Activated CD4-positive, CD25-positive, alpha-beta regulatory T cell (primary cell): Measurements from ENCODE around the gene ARPC5.

Experiments used
- DNase-seq, 4 experiments: peaks; one replicate each; lab custom pipeline; 2025; lab: John Stamatoyannopoulos, UW

ARPC5 gene

DNA sequence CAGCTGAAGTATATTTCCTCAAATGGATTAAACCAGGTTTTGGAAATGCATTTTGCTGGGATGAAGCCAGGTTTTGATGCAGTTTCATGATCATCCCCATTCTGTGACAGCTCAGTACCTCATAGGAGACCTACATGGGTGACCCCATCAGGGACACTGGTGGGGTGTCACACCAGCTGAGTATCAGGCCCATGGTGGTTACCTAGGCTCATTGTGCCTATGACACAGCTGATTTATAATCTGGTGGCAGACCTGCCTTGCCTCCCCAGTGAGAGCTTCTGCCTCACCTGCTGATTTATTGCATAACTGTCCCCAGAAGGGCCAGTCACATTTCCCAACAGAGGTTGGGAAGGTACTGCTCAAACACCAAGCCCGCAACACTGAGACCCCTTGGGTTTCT lies 49.1 kb downstream of the ARPC5 start:
- DNase-seq, result no peak

DNA sequence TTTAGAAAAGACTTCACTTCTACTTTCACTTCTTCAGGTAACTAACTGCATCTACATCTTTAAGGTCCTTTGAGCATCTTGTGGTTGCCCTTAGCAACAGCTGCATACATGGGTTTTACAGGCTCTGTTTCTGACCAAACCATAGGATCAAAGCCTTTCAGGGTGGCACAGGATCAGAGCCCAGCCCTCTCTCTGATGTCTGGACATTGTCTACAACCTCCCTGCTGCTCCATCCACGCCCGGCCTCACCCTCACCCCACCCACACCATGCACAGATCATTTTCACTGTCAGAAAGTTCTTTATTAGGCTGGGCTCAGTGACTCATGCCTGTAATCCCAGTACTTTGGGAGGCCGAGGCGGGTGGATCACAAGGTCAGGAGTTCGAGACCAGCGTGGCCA lies 50.5 kb downstream of the ARPC5 start:
- no peak for DNase-seq

DNA sequence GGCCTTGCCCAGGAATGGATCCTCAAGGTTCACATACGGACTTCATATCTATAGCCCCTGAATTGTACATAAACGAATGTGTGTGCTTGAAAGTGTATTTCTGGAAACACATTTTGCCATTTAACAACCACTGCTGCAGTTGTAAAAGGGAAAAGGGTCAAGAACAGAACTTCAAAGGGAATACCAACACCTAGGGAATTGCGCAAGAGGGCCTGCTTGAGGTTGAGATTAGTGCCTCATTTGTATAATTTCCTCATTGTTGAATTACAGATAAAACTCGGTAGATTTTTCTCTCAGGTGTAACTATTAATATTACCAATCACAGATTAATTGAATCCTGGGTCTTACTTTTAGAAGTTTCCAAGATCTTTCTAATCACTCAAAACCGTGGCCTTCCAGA lies 51.4 kb downstream of the ARPC5 start:
- DNase-seq, result no peak

GRCh38 chr1:183583466-183583865 lies 52.1 kb downstream of the ARPC5 start:
- DNase-seq, result no peak

DNA sequence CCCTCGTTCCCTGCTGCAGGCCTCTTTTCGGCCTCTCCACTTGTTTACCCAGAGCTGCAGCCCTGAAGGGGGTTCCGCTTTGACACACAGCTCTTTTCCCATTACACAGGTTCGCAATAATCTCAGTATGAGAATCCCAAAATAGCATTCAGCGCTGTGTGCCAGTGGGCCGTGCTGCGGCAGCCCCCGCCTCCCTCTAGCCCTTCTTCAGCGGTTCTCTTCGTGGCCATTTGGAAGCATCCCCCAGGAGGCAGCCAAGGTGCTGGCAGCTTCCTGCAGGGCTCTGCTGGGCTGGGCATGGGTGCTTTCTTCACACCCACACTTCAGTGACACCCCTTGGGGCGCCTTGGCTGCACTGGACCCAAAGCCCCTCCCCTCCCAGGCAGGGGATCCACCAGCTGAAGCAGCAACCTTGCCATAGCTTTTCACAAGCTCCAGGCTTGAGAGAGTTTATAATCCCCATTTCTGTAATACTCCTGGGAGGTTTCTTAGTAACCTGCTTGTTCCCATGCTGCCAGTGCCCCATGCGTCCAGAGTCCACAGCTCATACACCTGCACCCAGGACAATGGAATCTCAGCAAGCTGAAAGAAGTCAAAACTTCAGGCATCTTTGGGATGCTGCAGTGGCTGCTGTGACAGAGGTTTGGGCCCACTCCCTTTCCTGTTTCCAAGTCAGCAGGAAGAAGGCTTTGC lies 53.4 kb downstream of the ARPC5 start:
- DNase-seq, result no peak

DNA sequence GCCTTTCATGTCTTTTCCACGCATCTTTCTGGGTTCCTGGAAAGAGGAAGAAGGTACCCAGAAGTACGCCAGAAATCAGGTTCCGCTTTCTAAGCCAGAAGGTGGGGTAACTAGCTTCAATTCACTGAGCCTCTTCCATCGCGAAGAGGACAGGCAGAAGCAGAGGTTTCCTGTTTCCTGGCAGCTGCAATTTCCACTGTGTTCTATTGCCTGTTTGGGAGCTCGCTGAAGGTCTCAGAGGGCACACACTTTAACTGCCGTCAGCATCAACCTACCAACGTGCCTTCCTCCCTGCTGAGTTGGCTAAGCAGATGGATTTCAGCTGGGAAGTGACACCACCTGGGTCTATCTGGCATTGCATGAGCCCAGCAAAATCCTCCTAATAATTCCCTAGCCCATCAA lies 55.3 kb downstream of the ARPC5 start:
- DNase-seq, result no peak

DNA sequence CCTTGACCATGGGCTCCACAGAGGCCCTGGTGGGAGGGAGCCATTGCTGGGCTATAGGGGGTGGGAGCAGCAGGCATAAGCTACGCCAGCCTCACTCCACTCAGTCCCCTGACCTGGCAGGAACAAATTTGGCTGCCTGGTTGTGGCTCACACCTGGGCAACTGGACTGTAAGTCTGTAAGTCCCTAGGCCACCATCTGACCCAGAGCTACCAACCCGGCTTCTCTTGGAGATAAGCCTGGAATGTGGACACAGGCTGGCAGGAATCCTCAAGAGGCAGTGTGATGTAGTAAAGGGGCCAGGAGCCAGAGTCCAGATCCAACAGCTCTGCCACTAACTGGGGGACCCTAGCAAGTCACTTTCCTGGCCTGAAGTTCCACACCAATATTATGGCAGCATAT lies 56.7 kb downstream of the ARPC5 start:
- DNase-seq, result no peak

- no peak for DNase-seq
Observed at GRCh38 chr1:183577897-183578465, 57.6 kb downstream of the ARPC5 start.

- DNase-seq, result no peak
Observed at GRCh38 chr1:183576537-183576936, 59.0 kb downstream of the ARPC5 start.

GRCh38 chr1:183575606-183576005 lies 60.0 kb downstream of the ARPC5 start:
- DNase-seq, result no peak

GRCh38 chr1:183572721-183573120 lies 62.9 kb downstream of the ARPC5 start:
- DNase-seq, result no peak

DNA sequence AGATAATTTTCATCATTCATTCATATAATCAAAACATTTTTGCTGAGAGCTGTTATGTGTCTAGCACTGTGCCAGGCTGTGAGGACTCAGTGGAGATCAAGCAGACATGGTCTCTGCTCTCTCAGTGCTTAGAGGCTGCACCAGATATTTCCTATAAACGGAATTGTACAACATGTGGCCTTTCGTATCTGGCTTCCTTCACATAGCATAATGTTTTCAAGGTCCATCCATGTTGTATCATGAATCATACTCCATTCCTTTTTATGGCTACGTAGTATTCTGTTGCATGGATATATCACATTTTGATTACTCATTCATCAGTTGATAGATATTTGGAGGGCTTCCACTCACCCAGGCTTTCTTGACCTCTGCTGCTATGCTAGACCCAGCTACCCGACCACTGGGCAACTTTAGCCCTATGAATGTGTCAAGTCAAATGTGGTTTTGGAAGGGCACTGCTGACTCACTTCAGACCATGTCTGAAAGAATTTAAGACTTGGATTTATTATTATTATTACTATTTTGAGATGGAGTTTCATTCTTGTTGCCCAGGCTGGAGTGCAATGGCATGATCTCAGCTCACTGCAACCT lies 63.8 kb downstream of the ARPC5 start:
- DNase-seq, result no peak
